UCSD-AML1 (cell line): ENCODE data around the gene CELF1.

ENCODE experiments used
- DNase-seq: peaks from one replicate; lab custom pipeline; 2025; ENCODE audit not compliant: unreplicated experiment; lab: John Stamatoyannopoulos, UW

CELF1 gene

DNA sequence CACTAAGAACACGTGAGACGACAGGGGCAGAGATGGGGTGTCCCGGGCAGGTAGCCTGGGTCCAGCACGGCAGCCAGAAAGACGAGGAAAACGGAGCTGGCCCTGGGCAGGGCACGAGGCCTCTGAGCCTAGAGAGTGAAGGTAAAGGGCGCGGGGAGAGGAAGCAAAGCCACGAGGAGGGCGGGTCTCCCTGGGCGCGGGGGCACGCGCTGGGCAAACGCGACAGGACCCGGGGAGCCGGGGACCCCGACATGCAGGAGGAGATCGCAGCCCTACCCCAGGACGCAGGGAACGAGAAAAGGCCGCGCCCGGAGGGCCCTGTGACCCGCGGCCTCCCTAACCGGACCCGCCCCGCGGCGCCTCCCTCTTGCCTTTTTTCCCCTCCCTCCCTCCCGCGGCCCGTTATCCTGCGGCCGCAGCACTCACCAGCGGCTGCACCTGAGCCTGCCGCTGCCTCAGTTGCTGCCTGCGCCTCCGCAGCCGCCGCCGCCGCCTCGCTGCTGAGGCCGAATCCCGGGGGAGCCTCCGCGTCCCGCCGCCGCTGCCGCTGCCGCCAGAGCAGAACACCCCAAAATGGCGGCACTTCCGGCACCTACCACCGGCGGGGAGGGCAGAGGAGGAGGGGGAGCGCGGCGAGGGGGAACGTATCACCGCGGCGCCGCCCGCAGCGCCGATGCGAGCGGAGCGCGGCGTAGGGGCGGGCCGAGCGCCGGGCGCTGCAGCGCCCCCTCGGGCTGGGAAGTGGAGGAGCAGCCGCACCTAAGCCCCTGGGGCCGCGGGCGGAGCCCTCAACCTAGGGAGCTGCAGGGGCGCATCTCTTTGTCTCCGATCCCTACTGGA, at the start of gene CELF1:
TSS of gene CELF1 (minus strand) at position 567 of the 840 bp plus-strand sequence. CDS start 53,609 bp downstream, outside the sequence.
- DNase-seq: peak; percentile 94

DNA sequence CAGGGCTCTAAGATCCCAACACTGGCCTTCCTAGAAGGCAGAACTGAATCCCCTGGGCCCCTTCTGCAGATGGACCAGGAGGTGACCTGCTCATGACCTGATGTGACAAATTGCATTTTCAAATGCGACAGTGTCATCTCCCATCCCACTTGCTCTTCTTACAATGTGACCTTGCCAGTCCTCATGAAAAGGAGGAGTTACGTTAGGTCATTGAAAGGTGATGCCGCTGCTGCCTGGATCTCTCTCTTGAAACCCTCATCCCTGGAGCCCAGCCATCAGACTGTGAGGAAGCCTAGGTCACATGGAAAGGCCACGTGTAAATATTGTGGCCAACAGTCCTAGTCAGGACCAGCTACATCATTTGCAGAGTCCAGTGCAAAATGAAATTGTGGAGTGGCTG, 47.0 kb upstream of the CELF1 start:
- no peak for DNase-seq

DNA sequence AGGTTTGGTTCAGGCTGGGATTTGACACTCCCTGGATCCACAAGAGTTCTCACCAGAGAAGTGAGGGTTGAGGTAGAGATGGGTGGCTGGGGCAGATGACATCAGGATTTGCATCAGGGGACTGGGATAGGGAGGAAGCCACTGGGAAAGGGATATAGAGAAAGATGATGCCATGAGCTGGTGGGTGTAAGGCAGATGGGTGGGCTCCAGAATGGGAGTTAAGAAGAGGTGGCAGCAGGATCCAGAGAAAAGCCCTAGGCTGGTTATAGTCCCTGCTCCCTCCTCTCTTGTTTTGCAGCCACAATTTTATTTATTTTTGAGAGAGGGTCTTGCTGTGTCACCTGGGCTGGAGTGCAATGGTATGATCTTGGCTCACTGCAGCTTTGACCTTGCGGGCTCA, 43.0 kb upstream of the CELF1 start:
- no peak for DNase-seq

DNA sequence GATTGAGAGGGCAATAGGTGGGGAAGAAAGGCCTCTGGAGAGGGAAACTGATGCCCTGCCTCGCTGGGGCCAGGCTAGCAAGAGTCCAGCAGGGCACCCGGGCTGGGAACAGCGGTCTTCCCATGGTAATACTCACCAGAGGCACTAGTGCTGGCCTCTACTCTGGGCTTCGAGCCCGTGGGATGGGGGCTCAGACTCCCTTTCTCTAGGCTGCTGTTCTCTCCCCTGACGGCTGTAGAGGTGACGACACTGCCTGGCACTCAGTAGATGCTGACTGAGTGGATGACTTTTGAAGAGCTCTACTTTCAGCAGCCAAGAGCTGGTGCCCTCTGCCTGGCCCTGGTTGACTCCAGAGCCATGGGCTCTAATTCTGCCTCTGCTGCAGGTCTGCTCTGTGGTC, 42.1 kb upstream of the CELF1 start:
- no peak for DNase-seq

DNA sequence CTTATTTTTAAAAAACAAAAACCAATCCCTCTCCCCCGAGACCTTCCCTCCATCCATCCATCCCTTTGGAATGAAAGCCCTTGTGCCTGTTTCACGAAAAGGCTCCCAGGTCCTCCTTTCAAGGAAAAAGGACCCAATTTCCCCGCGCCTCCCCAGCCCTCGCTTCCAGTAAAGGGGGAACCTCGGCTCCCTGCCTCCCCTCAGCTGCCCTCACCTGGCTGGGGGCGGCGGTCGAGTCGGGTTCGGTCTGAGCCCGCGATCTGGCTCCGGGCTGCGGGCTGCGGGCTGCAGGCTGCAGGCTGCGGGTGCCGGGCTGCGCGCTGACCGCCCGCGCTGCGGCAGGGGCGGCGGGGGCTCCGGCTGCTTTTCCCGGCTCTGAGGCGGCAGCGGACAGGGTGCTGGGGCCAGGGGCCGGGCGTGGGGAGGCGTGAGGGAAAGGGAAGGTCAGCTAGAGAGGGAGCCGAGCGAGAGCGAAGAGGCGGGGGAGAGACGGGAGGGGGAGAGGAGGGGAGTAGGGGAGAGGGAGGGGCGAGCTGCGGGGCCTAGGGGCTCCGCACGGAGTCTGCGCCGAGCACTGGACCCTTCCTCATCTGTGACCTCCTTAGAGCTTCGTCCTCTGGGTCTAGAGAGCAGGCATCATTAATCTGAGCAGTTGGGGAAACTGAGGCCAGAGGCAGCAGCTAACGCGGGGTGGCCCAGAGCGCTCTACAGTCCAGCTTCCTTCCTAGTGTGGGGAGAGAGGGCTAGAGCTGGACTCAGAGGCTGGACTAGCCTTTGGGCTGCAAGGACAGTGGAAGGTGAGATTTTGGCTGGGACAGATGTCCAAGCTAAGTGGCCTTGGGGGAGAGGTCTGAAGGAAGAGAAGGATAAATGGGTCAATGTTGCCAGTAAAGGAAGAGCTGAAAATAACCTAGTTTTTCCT, 41.3 kb upstream of the CELF1 start, which contains the start of gene C1QTNF4:
TSS of gene C1QTNF4 (minus strand) at position 478 of the 922 bp plus-strand sequence. CDS start 3,601 bp downstream, outside the sequence.
- no peak for DNase-seq

GRCh38 chr11:47593492-47593933, 40.6 kb upstream of the CELF1 start:
- DNase-seq: no peak

GRCh38 chr11:47592970-47593369, 40.0 kb upstream of the CELF1 start:
- no peak for DNase-seq

DNA sequence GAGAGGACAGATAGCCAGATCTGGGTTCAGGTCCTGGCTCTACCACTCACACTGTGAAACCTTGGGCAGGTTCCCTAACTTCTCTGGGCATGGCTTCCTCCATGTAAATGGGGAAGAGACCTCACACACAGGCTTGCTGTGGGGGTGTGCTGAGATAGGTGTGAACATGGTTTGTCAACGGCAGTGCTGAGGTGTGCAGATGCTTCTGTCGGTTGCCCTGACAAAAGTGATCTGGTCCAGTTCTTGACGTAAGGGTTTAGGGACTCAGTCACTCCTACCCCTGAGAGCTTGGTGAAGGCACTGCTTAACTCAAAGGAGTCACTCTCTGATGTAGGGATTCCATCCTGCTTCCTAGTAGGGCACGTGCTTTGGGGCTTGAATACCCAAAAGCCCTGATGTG, 39.3 kb upstream of the CELF1 start:
- no peak for DNase-seq

DNA sequence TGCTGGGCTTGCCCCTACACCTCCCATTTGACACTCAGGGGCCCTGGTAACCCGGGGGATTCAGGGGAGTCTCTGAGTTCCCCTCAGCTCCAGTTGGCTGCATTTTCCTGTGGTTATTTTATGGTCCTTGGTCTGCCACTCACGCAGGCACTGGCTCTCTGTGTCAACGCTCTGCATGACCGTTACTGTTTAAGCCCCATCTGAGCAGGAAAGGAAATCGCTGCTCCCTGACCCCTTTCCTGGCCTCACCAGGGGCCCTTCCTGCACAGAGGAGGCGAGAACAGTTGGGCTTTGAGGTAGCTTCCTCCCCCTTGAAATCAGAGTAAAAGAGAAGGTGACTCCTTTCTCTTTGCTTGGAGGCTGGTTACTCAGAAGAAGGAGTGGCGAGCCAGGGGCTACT, 38.8 kb upstream of the CELF1 start:
- peak; percentile 69 for DNase-seq

- no peak for DNase-seq
Measured at GRCh38 chr11:47589977-47590861, 37.3 kb upstream of the CELF1 start.

DNA sequence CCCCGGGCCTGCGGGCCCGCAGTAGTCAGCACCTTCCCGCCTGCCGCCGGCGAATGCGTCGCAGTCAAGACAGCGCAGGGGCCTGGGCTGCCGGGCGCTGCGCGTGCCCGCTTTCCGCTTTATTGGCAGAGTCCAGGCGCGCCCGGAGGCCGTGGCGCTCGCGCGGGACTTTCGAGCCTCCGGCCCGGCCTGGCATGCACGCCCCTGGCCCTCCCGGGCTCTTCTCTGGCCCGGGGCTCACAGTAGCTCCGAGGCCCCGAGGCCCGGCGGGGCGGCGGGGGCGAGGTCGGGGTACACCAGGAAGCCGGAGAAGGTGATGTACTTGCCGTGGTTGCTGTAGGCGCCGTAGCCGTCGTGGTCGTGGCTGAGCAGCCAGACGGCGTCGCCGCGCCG, 36.6 kb upstream of the CELF1 start:
- no peak for DNase-seq

- DNase-seq: no peak
Measured at GRCh38 chr11:47589118-47589517, 36.2 kb upstream of the CELF1 start.

DNA sequence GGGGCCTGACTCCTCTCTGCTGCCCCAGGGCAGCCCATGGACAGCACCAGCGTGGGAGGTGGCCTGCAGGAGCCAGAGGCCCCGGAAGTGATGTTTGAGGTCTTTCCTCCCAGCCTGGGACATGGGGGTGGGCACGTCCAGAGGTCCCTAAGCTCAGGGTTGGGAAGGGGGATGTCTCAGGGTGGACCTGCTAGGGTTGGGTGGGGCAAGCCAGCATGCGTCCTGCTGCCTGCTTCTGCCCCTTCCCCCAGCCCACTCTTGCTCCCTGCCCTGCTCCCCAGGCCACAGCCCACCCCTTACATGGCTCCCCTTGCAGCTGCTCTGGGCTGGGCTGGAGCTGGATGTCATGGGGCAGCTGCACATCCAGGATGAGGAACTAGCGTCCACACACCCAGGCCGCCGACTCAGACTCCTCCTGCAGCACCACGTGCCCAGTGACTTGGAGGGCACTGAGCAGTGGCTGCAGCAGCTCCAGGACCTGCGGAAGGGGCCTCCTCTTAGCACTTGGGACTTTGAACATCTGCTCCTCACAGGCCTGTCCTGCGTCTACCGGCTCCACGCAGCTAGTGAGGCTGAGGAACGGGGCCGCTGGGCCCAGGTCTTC, 34.9 kb upstream of the CELF1 start:
- DNase-seq: peak; percentile 25

- no peak for DNase-seq
Measured at GRCh38 chr11:47587039-47587716, 34.2 kb upstream of the CELF1 start.

GRCh38 chr11:47586098-47586855, 33.3 kb upstream of the CELF1 start, which contains the start of gene FAM180B:
Gene FAM180B (plus strand): TSS chr11:47586678. CDS start chr11:47586769, 91 bp downstream.
- no peak for DNase-seq

DNA sequence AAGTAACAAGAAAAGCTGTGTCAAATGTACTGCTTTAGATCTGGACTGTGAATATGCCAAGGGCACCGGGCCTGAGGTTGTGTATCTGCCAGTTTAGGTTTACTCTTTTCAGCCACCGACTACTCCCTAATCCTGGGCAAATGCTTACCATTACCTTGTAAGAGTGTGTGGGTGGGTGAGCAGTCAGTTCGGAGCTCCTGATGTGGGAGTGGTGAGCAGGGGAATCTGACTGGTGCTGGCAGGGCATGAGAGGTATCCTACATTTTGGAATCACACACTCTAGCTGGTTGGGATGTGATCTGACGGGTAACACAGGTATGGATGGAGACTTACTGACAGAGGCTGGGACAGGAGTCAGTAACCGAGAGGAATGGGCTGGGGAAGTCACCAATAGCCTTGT, 30.9 kb upstream of the CELF1 start:
- DNase-seq: no peak

DNA sequence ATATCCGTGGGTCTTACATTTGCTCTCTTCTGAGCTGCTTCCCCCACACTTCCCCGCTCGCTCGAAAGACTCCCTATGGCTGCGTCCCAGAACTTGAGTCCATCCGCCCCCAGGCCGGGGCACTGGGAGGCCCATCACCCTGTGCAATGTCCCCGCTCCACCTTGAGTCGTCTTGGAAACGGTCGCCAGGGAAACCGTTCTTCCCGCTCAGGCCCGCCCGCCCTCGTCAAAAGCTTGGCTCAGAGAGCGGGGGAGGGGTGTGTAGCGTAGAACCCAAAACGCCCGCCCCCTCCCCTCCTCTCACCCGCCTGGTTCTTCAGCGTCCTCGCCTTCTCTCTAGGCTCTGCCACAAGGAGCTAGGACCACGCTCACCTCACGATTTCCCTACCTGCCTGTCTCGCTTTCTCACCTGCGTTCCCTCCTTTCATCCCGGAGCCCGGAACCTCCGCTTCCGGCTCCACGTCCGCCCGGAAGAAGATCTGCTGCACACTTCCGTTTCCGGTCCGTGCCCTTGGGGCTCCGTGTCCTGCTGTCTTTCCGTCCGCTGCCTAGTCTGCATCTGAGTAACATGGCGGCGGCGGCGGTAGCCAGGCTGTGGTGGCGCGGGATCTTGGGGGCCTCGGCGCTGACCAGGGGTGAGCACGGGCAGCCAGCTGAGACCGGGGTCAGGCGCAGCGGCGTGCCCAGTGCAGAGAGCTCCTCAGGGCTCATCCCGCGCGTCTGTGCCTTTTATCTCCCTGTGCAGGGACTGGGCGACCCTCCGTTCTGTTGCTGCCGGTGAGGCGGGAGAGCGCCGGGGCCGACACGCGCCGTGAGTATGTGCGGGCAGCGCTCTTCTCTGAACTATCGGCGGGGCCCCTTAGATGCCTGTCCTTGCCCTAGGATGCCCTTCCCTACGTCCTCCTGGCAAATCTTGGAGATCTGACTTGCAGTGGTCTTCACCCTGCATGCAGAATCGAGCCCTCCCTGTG, 25.9 kb upstream of the CELF1 start, which contains the start of the genes KBTBD4 and NDUFS3:
TSS of gene KBTBD4 (minus strand) at position 447 of the 971 bp plus-strand sequence. CDS start at position 428, 19 bp downstream.
TSS of gene NDUFS3 (plus strand) at position 551 of the 971 bp plus-strand sequence. CDS start at position 569, 18 bp downstream.
- peak; percentile 90 for DNase-seq
